PC-3 (cell line): ENCODE measurements around the gene DNAH2. TPM values are rescaled to one million over a fixed set of nuclear protein-coding genes. Genes with fewer than 3 reads are reported as not detected.

Experiments
- ATAC-seq: fragments of 200-7000 bp; cut with Tn5 transposase; 2 replicates; pipeline ENCODE4 v1.9.1; 2020; ENCODE audit warnings: mild to moderate bottlenecking, moderate library complexity
- BruUV-seq: library from RNA; stranded (reverse); fragments of 400-500 nt; replicated peaks from 2 replicates; lab custom pipeline; 2021; lab: Mats Ljungman, UMichigan
- CTCF ChIA-PET: fragments of 300-600 bp; sonication (Branson Sonifier 250); formaldehyde crosslinking; loops from one replicate; lab custom pipeline; 2022; ENCODE audit warnings: antibody characterized with exemption; lab: Charles Lee
- POLR2A ChIA-PET: fragments of 300-600 bp; sonication (Branson Sonifier 250); formaldehyde crosslinking; loops from one replicate; lab custom pipeline; 2022; ENCODE audit warnings: antibody characterized with exemption; ENCODE audit not compliant: unreplicated experiment; lab: Charles Lee
- DNase-seq: peaks from one replicate; pipeline ENCODE4 v3.0.0-alpha.2; 2015
- H2AFZ ChIP-seq: fragments of 300-600 bp; sonication (generic); 2 replicates; pipeline ENCODE4 v1.6.0; 2016; ENCODE audit warnings: antibody characterized with exemption, low read length
- H3F3A ChIP-seq: fragments of 300-600 bp; sonication (generic); one replicate; pipeline ENCODE4 v1.6.0; 2017; ENCODE audit warnings: antibody characterized with exemption, low read length, control low read depth, mild to moderate bottlenecking; ENCODE audit not compliant: unreplicated experiment
- H3K27ac ChIP-seq: fragments of 300-600 bp; sonication (generic); 2 replicates; pipeline ENCODE4 v1.5.1; 2016; ENCODE audit warnings: mild to moderate bottlenecking, low read length
- H3K27me3 ChIP-seq: fragments of 300-600 bp; sonication (generic); 2 replicates; pipeline ENCODE4 v1.6.1; 2016; ENCODE audit warnings: low read length, mixed read lengths
- H3K36me3 ChIP-seq: fragments of 300-600 bp; sonication (generic); 2 replicates; pipeline ENCODE4 v1.6.1; 2016; ENCODE audit warnings: low read depth, mixed run types, low read length, mixed read lengths
- H3K4me1 ChIP-seq: fragments of 300-600 bp; sonication (generic); 2 replicates; pipeline ENCODE4 v1.5.1; 2016; ENCODE audit warnings: low read length; ENCODE audit not compliant: insufficient read depth
- H3K4me2 ChIP-seq: fragments of 300-600 bp; sonication (generic); 2 replicates; pipeline ENCODE4 v1.6.0; 2016; ENCODE audit warnings: low read length
- H3K4me3 ChIP-seq: fragments of 300-600 bp; sonication (generic); 2 replicates; pipeline ENCODE4 v1.5.1; 2016; ENCODE audit warnings: mild to moderate bottlenecking, low read length, mixed read lengths
- H3K79me2 ChIP-seq: fragments of 300-600 bp; sonication (generic); 2 replicates; pipeline ENCODE4 v1.6.1; 2017; ENCODE audit warnings: low read length, mixed read lengths
- H3K9ac ChIP-seq: fragments of 300-600 bp; sonication (generic); 2 replicates; pipeline ENCODE4 v1.6.0; 2016; ENCODE audit warnings: mild to moderate bottlenecking, low read length
- H3K9me2 ChIP-seq: fragments of 300-600 bp; sonication (generic); replicated peaks from 2 replicates; pipeline ENCODE4 v1.6.1; 2016; ENCODE audit warnings: mixed run types, low read length, mixed read lengths
- H3K9me3 ChIP-seq: fragments of 300-600 bp; sonication (generic); 2 replicates; pipeline ENCODE4 v1.6.1; 2016; ENCODE audit warnings: low read length, mixed read lengths
- H4K20me1 ChIP-seq: fragments of 300-600 bp; sonication (generic); 2 replicates; pipeline ENCODE4 v1.6.1; 2016; ENCODE audit warnings: low read length, mixed read lengths
- EZH2 ChIP-seq: fragments of 300-600 bp; sonication (generic); IDR thresholded peaks from one replicate; pipeline ENCODE4 v1.6.1; 2017; ENCODE audit warnings: antibody characterized with exemption, mild to moderate bottlenecking, low read length; ENCODE audit not compliant: unreplicated experiment
- EZH2phosphoT487 ChIP-seq: fragments of 300-600 bp; sonication (generic); IDR thresholded peaks from 2 replicates; pipeline ENCODE4 v1.6.1; 2018; ENCODE audit warnings: mild to moderate bottlenecking, antibody characterized with exemption, low read length, borderline replicate concordance
- intact Hi-C: fragments of 100-400 bp; cut with micrococcal nuclease; formaldehyde crosslinking; loops from 2 replicates; pipeline ENCODE4 v1.9.0; 2023
- total RNA-seq: library from RNA; depleted of rRNA; stranded (reverse); fragments of >200 nt; gene quantifications from 2 replicates; pipeline ENCODE4 v1.2.3, GENCODE V29; 2014
- TF ChIP-seq, protein P1 (sequence below): fragments of 300-600 bp; sonication (generic); conservative IDR thresholded peaks from 2 replicates; pipeline ENCODE4 v1.5.1; 2017; ENCODE audit warnings: antibody characterized with exemption, low read depth, mild to moderate bottlenecking, low read length

DNAH2 gene
- total RNA-seq, 1 experiment from 2014 or later, result 0.62 TPM

DNA sequence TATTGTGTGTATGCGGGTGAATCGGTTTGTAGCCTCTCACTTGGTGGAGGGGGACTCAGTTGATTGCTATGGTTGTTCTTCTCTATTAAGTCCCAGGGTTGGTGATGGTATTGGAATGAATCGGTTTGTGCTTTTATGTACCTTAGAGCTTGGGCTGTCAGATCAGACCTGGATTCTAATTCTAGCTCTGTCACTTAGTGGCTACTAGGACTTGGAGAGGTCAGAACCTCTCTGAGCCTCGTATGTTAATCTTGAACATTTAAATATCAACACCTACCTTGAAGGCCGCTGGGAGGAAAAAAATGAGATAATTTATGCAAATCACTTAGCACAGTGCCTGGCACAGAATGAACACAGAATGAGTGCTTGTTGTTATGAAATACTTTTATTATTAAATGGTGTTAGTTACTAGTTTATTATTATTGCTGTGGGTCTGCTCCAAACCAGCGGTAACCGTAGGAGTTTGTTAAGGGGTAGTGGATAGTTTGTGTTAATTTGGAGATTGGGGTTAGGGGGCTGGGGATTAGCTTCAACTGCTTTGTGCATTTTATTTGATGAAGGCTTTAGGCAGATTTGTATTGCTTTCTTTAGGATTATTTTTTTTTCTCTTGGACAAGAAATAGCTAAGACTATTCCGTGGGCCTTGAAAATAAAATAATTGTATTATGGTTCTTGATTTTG lies 120.0 kb downstream of the DNAH2 start:
- Histone ChIP-seq H2AFZ (peak overlapping the region; percentile 73), H3K4me3 (peak overlapping the region; percentile 83), H3F3A (no peaks in the 10 kb centered on the region), H3K9ac (peak overlapping the region; percentile 75; the same call in 1 of the 2 replicates), H3K27me3 (no peaks in the 10 kb centered on the region), H3K9me2 (no peaks in the 10 kb centered on the region), H3K4me2 (peak overlapping the region; percentile 85), H3K27ac (peak overlapping the region; percentile 32; the same call in 1 of the 2 replicates), H3K9me3 (no peaks in the 10 kb centered on the region), H3K4me1 (peaks cover 39% of the 10 kb centered on the region), H3K79me2 (peaks cover 22% of the 10 kb centered on the region), H4K20me1 (no peaks in the 10 kb centered on the region), H3K36me3 (no peaks in the 10 kb centered on the region)
- intact Hi-C loops, result no loop called here
- POLR2A ChIA-PET, result no interaction called here
- no TSS peak for BruUV-seq
- ATAC-seq, result no peak
- CTCF ChIA-PET, result no interaction called here
- DNase-seq, result no peak
- TF ChIP-seq EZH2 (no peak), EZH2phosphoT487 (no peak)
- TF ChIP-seq, protein P1, sequence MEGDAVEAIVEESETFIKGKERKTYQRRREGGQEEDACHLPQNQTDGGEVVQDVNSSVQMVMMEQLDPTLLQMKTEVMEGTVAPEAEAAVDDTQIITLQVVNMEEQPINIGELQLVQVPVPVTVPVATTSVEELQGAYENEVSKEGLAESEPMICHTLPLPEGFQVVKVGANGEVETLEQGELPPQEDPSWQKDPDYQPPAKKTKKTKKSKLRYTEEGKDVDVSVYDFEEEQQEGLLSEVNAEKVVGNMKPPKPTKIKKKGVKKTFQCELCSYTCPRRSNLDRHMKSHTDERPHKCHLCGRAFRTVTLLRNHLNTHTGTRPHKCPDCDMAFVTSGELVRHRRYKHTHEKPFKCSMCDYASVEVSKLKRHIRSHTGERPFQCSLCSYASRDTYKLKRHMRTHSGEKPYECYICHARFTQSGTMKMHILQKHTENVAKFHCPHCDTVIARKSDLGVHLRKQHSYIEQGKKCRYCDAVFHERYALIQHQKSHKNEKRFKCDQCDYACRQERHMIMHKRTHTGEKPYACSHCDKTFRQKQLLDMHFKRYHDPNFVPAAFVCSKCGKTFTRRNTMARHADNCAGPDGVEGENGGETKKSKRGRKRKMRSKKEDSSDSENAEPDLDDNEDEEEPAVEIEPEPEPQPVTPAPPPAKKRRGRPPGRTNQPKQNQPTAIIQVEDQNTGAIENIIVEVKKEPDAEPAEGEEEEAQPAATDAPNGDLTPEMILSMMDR, result no peak

- no peaks in the 10 kb centered on the region for H3K9me2 ChIP-seq
- TF ChIP-seq EZH2phosphoT487, result no peak
- TF ChIP-seq, protein P1, result no peak
- no peak for TF ChIP-seq EZH2
- no peaks in the 10 kb centered on the region for H4K20me1 ChIP-seq
- H2AFZ ChIP-seq, result no peak overlapping the region
- no peaks in the 10 kb centered on the region for H3K9me3 ChIP-seq
- intact Hi-C loops, result no loop called here
- no peaks in the 10 kb centered on the region for H3K36me3 ChIP-seq
- ATAC-seq (no peak), DNase-seq (no peak)
- H3K4me3 ChIP-seq, result peak overlapping the region; percentile 83; the same call in 1 of the 2 replicates
- no TSS peak for BruUV-seq
- H3K79me2 ChIP-seq, result peaks cover 22% of the 10 kb centered on the region
- H3K9ac ChIP-seq, result no peak overlapping the region
- H3K27me3 ChIP-seq, result no peaks in the 10 kb centered on the region
- CTCF ChIA-PET, result no interaction called here
- no peaks in the 10 kb centered on the region for H3F3A ChIP-seq
- peaks cover 37% of the 10 kb centered on the region for H3K4me1 ChIP-seq
- H3K27ac ChIP-seq, result no peak overlapping the region
- peak overlapping the region; percentile 85 for H3K4me2 ChIP-seq
- POLR2A ChIA-PET, result no interaction called here
These were observed 120.8 kb downstream of the DNAH2 start for GRCh38 chr17:7838090-7839075.
